Panc1 (cell line): ENCODE measurements around the gene FRMD8.

Experiments used
- POLR2AphosphoS5 ChIP-seq: IDR thresholded peaks from 2 replicates; pipeline ENCODE4 v1.6.1; 2012; ENCODE audit warnings: mild to moderate bottlenecking, low read depth, low read length, moderate library complexity
- TF ChIP-seq, protein P1 (sequence below): fragments of 450-650 bp; IDR thresholded peaks from 2 replicates; pipeline ENCODE4 v1.5.1; 2017; ENCODE audit warnings: mild to moderate bottlenecking
- TF ChIP-seq, protein P2 (sequence below), 2 experiments: IDR thresholded peaks; 2 replicates each; pipeline ENCODE4 v1.6.1; 2011 to 2012; ENCODE audit warnings: low read depth in 2 of 2, control low read depth in 1 of 2, low read length in 1 of 2, mild to moderate bottlenecking in 1 of 2, moderate library complexity in 1 of 2; ENCODE audit not compliant: insufficient read depth in 1 of 2

DNA sequence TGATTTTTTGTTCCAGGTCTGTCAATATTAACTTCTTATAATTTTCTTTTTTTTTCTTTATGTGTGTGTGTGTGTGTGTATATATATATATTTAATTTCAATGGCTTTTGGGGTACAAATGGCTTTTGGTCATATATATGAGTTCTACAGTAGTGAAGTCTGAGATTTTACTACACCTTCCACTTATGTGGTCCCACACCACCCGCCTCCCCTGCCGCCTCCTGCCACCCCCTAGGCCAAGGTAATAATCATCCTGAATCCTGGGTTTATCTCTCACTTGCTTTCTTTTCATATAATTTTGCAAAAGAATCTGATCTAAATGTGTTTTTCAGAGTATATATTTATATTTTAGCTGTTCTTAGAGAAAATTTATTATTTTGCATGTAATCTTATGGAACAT lies 47.2 kb downstream of the FRMD8 start:
- TF ChIP-seq POLR2AphosphoS5 = no peak
- TF ChIP-seq, protein P1, sequence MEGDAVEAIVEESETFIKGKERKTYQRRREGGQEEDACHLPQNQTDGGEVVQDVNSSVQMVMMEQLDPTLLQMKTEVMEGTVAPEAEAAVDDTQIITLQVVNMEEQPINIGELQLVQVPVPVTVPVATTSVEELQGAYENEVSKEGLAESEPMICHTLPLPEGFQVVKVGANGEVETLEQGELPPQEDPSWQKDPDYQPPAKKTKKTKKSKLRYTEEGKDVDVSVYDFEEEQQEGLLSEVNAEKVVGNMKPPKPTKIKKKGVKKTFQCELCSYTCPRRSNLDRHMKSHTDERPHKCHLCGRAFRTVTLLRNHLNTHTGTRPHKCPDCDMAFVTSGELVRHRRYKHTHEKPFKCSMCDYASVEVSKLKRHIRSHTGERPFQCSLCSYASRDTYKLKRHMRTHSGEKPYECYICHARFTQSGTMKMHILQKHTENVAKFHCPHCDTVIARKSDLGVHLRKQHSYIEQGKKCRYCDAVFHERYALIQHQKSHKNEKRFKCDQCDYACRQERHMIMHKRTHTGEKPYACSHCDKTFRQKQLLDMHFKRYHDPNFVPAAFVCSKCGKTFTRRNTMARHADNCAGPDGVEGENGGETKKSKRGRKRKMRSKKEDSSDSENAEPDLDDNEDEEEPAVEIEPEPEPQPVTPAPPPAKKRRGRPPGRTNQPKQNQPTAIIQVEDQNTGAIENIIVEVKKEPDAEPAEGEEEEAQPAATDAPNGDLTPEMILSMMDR = no peak
- TF ChIP-seq, protein P2, sequence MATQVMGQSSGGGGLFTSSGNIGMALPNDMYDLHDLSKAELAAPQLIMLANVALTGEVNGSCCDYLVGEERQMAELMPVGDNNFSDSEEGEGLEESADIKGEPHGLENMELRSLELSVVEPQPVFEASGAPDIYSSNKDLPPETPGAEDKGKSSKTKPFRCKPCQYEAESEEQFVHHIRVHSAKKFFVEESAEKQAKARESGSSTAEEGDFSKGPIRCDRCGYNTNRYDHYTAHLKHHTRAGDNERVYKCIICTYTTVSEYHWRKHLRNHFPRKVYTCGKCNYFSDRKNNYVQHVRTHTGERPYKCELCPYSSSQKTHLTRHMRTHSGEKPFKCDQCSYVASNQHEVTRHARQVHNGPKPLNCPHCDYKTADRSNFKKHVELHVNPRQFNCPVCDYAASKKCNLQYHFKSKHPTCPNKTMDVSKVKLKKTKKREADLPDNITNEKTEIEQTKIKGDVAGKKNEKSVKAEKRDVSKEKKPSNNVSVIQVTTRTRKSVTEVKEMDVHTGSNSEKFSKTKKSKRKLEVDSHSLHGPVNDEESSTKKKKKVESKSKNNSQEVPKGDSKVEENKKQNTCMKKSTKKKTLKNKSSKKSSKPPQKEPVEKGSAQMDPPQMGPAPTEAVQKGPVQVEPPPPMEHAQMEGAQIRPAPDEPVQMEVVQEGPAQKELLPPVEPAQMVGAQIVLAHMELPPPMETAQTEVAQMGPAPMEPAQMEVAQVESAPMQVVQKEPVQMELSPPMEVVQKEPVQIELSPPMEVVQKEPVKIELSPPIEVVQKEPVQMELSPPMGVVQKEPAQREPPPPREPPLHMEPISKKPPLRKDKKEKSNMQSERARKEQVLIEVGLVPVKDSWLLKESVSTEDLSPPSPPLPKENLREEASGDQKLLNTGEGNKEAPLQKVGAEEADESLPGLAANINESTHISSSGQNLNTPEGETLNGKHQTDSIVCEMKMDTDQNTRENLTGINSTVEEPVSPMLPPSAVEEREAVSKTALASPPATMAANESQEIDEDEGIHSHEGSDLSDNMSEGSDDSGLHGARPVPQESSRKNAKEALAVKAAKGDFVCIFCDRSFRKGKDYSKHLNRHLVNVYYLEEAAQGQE (IDR thresholded peaks at IDR 0.05; ENCODE audit: insufficient read depth in 1 of 2, low read depth in 2 of 2, low read length in 1 of 2) = no peak
